Measurements from ENCODE around the gene RSF1.

Gene RSF1

DNA sequence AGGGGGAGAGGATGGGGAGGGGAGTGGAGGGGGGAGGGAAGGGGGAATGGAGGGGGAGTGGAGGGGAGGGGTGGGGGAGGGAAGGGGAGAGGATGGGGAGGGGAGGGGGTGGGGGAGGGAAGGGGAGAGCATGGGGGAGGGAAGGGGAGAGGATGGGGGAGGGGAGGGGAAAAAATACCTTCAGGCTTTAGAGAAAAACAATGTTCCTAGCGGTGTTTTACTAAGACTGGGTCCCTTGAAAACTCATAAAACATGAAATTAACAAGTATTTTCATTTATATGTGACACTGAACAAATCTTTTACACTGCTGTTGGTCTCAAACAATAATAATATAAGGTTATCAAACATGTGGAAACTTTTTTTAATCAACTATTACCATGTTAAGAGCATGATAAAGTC, 42.4 kb downstream of the RSF1 start:
- no peak for DNase-seq (ENCODE audit: low read depth)
- H3K4me3 ChIP-seq (ENCODE audit: control insufficient read depth, low read depth, low read length), result no peak overlapping the region
- TF ChIP-seq, protein P1, sequence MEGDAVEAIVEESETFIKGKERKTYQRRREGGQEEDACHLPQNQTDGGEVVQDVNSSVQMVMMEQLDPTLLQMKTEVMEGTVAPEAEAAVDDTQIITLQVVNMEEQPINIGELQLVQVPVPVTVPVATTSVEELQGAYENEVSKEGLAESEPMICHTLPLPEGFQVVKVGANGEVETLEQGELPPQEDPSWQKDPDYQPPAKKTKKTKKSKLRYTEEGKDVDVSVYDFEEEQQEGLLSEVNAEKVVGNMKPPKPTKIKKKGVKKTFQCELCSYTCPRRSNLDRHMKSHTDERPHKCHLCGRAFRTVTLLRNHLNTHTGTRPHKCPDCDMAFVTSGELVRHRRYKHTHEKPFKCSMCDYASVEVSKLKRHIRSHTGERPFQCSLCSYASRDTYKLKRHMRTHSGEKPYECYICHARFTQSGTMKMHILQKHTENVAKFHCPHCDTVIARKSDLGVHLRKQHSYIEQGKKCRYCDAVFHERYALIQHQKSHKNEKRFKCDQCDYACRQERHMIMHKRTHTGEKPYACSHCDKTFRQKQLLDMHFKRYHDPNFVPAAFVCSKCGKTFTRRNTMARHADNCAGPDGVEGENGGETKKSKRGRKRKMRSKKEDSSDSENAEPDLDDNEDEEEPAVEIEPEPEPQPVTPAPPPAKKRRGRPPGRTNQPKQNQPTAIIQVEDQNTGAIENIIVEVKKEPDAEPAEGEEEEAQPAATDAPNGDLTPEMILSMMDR (conservative IDR thresholded peaks at IDR 0.05; ENCODE audit: control insufficient read depth, insufficient read depth, low read depth, low read length), result no peak

DNA sequence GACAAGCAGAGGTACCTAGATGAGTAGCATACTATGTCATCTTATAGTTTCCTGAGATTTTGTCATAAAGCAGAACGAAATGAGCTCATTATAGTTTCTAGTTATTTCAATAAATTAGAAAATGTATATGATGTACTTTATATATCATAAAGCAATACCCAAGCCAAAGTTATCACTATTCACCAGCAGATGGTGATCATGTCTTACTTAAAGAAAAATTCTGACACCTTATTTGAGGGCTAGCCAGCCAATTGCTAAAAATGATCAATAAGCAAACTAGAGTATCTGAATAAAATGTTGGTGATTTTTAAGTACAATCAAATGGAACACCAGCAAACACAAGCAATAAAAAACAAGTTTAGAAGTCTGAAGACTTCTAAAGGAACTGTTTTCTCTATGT, 44.1 kb downstream of the RSF1 start:
- no peak overlapping the region for H3K4me3 ChIP-seq (ENCODE audit: control insufficient read depth, low read depth, low read length)
- TF ChIP-seq, protein P1 (conservative IDR thresholded peaks at IDR 0.05; ENCODE audit: control insufficient read depth, insufficient read depth, low read depth, low read length), result peak; percentile 20
- DNase-seq (ENCODE audit: low read depth), result peak; percentile 21

DNA sequence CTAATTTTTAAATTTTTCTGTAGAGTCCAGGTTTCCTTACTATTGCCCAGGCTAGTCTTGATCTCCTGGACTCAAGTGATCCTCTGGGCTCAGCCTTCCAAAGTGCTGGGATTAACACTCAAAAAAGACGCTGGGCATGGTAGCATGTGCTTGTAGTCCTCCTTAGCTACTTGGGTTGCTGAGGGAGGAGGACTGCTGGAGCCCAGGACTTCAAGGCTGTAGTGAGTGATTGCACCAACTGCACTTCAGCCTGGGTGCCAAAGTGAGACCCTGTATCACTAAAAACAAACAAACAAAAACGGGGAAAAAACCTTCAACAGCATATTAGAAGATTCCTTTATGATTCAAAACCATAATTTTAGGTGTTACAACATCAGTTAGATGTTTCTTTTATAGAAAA, 44.6 kb downstream of the RSF1 start:
- no peak overlapping the region for H3K4me3 ChIP-seq (ENCODE audit: control insufficient read depth, low read depth, low read length)
- no peak for DNase-seq (ENCODE audit: low read depth)
- TF ChIP-seq, protein P1 (conservative IDR thresholded peaks at IDR 0.05; ENCODE audit: control insufficient read depth, insufficient read depth, low read depth, low read length), result no peak

DNA sequence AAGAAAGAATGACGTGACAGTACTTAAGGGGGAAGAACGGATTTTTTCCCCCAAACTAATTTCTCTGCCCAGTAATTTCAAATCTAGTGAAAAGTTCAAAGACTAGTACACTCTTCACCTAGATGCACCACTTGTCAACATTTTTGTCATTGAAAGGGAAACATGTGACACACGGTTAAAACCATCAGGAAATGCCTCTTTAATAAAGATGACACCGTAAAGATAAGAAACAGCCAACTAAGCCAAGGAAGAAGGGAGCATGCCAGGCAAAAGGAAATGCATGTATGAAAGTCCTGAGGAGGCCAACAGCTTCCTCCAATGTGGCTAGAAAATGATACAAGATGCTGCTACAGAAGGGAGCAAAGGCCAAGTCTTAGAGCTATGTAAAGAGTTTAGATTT, 49.4 kb downstream of the RSF1 start:
- H3K4me3 ChIP-seq (ENCODE audit: control insufficient read depth, low read depth, low read length), result no peak overlapping the region
- TF ChIP-seq, protein P1 (conservative IDR thresholded peaks at IDR 0.05; ENCODE audit: control insufficient read depth, insufficient read depth, low read depth, low read length), result no peak
- DNase-seq (ENCODE audit: low read depth), result no peak

DNA sequence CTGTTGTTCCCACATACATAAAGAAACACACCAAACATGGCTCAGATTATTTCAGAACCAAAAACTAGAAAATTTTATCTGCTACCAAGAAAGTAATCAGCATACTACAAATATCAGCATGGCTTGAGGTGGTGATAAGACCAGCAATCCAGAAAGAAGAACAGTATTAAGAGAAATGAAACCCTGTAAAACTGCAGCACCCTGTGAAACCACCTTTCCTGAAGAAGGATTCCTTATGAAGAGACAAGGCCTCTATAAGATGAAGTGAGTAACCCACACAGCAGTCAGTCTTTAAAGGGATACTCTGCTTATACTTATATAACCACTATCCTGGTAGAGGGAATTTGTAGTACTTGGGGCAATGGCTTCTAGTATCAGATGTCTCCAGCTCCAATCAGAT, 49.9 kb downstream of the RSF1 start:
- no peak for DNase-seq (ENCODE audit: low read depth)
- no peak overlapping the region for H3K4me3 ChIP-seq (ENCODE audit: control insufficient read depth, low read depth, low read length)
- TF ChIP-seq, protein P1 (conservative IDR thresholded peaks at IDR 0.05; ENCODE audit: control insufficient read depth, insufficient read depth, low read depth, low read length), result no peak

DNA sequence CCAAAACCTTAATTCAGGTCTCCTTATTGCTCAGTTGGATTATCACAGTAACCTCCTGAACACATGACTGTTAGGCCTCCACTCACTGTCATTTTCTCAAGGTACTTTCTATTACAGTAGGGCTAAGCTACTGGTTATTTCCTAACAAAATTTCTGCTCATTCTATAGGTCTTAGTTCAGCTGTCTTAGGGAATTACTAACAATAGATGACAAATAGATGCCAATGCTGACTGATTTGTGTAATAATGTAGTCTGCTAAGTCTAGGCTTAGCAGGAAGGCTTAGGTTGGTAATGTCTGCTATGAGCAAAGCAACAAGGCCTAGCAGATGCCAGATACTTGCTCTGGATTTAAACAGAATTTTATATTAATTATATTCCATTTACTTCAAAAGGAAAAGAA, 58.1 kb downstream of the RSF1 start:
- TF ChIP-seq, protein P1 (conservative IDR thresholded peaks at IDR 0.05; ENCODE audit: control insufficient read depth, insufficient read depth, low read depth, low read length), result no peak
- H3K4me3 ChIP-seq (ENCODE audit: control insufficient read depth, low read depth, low read length), result no peak overlapping the region
- DNase-seq (ENCODE audit: low read depth), result no peak

DNA sequence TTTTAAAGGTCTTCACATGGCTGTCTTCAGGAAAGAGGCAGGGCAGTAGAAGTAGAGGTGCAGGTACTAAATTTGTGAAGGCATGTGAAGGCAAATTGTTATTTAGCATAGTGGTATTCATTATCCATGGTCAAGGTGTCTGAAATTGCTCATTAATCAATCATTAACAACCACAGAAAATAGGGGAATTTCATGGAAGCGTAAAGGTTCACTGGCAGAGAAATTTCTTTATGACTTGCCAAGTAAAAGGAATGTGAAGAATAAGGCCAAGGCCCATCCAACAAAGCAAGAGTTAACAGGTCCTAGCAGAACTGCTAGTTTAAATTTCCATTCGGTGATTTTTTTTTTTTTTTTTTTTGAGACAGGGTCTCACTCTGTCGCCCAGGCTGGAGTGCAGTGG, 59.0 kb downstream of the RSF1 start:
- H3K4me3 ChIP-seq (ENCODE audit: control insufficient read depth, low read depth, low read length), result no peak overlapping the region
- TF ChIP-seq, protein P1 (conservative IDR thresholded peaks at IDR 0.05; ENCODE audit: control insufficient read depth, insufficient read depth, low read depth, low read length), result no peak
- no peak for DNase-seq (ENCODE audit: low read depth)
